Measurements from ENCODE around the gene HMGCR.

Gene HMGCR

GRCh38 chr5:75380099-75380498 is 43.1 kb downstream of the HMGCR start:
- DNase-seq (ENCODE audit: insufficient read length, low spot score): no peak
- no peak for FAIRE-seq

DNA sequence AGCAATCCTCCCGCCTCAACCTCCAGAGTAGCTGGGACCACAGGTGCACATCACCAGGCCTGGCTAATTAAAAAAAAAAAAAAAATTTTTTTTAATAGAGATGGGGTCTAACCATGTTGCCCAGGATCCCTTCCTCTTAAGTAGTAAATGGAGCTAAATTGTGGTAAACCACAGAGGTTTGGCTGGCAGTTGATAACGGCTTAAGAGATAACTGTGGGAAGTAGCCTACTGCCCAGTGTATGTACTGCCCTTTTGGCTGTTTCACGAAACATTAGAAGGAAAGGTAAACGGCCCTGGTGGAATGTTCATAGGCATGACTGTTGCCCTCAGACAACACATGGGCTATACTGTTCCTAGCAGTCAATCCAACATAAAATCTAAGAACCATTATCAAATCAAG is 44.4 kb downstream of the HMGCR start:
- FAIRE-seq (no peak), DNase-seq (ENCODE audit: insufficient read length, low spot score) (no peak)

- DNase-seq (ENCODE audit: insufficient read length, low spot score): no peak
- FAIRE-seq: no peak
Measured at GRCh38 chr5:75384218-75384617, 47.2 kb downstream of the HMGCR start.

DNA sequence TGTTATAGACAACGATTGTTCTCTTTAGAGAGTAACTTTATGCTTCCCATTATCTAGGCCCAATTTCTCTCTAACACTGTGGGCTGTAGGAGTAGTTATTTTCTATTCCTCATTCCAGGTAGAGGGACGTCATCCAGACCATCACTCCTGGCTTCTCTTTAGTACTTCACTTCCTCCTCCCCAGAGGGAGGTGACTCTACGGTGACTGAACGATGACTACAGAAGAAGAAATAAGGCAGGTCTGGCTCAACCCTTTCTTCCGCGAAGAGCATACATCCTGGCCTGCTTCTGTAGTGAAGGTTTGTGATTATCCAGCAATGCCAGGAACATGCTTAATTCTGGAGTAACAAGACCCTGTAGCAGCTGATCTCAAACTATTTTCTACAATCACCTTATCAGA is 50.8 kb downstream of the HMGCR start:
- FAIRE-seq (no peak), DNase-seq (ENCODE audit: insufficient read length, low spot score) (no peak)

DNA sequence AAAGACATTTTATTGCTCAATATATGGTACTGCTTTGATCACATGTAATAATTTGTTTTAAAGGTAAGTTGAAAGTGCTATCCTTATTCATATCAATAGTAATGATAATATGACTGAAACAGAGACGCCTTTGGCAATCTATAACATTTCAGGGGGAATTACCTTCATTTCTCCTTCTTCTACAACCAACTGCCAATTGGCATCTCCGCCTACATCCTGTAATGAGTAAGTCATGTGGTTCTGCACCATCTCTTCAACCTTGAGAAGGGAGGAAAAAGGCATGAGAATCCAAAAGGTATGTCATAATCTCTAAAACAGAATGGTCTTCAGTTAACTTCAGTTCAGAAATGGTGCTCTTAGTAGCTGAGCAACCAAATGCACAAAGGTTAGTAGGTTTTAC is 52.4 kb downstream of the HMGCR start:
- FAIRE-seq (peak; percentile 33), DNase-seq (ENCODE audit: insufficient read length, low spot score) (no peak)

GRCh38 chr5:75395277-75395676 is 58.3 kb downstream of the HMGCR start:
- DNase-seq (ENCODE audit: insufficient read length, low spot score): no peak
- no peak for FAIRE-seq

- FAIRE-seq: no peak
- DNase-seq (ENCODE audit: insufficient read length, low spot score): no peak
Measured at GRCh38 chr5:75405296-75405695, 68.3 kb downstream of the HMGCR start.

Measured in GM19239 (cell line).